Measurements from ENCODE around the gene MICOS13.
A peak's percentile ranks its signal among the peaks of the same experiment; 100 is the strongest.

The MICOS13 gene

GRCh38 chr19:5686647-5687359, 6.5 kb upstream of the MICOS13 start:
- peak; percentile 86 for DNase-seq

DNA sequence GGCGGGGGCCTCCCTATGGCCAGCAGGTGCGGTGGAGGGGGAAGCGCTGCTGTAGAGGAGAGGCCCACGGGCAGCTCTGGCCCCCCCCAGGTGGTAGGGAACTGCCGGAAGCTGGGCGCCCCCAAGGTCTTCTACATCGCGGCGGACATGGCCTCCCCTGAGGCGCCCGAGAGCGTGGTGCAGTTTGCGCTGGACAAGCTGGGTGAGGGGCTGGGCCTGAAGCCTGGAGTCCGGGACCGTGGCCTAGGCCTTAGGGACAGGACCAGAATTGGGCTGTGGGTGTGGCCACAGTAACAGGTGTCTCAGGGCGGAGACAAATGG, 6.0 kb upstream of the MICOS13 start:
- no peak for DNase-seq

GRCh38 chr19:5684694-5685430, 4.5 kb upstream of the MICOS13 start:
- no peak for DNase-seq

DNA sequence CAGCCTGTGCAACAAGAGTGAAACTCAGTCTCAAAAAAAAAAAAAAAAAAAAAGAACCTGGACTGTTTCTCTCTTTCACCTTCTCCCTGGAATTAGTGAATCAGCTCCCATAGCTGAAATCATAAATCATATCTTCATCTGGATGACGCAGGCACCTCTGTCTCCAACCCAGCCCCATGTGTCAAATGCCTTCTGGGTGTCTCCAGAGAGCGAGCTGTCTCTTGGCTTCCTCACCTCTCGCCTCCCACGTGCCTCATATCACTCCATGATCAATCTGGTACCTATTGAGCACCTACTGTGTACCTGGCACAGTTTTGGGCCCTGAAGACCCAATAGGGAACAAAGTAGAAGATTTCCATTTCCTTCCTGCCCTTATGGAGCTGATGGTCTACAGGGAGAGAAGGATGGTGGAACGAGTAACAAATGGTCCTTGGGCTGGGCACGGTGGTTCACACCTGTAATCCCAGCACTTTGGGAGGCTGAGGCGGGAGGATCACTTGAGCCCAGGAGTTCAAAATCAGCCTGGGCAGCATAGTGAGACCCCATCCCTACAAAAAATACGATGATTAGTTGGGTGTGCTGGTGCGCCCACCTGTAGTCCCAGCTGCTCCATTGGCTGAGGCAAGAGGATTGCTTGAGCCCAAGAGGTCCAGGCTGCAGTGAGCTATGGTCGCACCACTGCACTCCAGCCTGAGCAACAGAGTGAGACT, 3.0 kb upstream of the MICOS13 start:
- no peak for DNase-seq

- no peak for DNase-seq
Measured at GRCh38 chr19:5682107-5682482, 1.8 kb upstream of the MICOS13 start.

DNA sequence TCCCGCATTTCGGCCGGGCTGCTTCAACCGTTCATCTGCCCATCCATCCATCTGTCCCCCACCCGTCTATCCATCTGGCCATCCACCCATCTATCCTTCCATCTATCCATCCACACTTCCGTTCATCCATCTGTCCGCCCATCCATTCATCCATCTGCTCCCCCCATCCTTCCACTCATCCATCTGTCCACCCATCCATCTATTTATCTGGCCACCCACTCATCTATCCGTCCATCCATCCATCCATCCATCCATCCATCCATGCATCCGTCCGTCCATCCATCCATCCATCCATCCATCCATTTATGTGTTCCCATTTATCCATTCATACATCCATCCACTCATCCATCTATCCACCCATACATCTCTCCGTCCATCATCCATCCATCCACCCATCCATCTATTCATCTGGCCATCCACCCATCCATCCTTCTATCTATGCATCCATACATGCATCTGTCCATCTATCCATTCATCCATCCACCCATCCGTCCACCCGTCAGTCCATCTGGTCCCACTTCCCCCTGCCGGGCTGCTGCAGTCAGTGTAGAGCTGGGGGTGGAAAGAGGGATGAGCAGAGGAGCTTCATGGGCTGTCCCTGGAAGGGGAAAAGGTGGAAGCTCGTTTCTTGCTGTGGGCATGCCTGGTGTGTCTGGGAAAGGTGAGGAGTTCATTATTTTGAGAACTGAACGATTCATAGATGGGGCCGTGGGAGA, 1.2 kb upstream of the MICOS13 start:
- DNase-seq = no peak

- peak; percentile 30 for DNase-seq
Measured at GRCh38 chr19:5680084-5680436, 256 bp downstream of the MICOS13 start.

DNA sequence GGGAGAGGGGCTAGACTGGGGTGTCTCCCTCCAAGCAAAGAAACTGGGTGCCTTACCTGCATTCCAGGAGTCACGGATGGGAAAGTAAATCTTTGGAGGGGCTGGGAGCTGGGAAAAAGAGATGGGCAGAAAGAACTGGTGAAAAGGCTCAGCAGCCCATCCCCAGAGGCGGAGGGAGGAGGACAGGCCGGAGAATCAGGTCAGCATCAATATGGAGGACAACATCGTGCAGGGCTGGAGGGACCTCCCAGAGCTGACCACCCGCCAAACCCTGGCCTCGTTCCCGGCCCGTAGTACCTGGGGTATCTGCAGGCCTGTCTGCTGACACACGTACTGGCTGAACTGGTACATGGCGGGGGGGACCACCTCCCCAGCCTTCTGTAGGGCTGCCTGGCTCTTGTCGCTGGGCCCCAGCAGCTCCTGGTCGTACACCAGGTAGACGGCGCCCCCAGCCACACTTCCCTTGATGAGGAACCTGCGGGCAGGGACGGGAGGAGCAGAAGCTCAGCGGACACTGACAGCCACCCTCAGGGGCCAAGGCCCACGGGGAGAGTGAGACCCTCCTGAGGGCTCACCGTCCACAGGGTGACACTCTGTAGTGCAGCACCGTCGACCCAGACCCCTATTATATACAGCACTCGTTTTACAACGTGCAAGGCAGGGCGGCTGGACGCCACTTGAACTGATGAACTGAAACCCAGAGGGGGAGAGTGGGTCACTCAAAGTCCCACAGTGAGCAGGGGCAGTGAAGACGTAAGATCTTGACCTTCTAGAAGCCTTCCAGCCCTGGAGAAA, 830 bp downstream of the MICOS13 start:
- DNase-seq = no peak

- no peak for DNase-seq
Measured at GRCh38 chr19:5678071-5678718, 2.1 kb downstream of the MICOS13 start.

- no peak for DNase-seq
Measured at GRCh38 chr19:5677580-5677979, 2.7 kb downstream of the MICOS13 start.

GRCh38 chr19:5677136-5677535, 3.2 kb downstream of the MICOS13 start:
- no peak for DNase-seq

DNA sequence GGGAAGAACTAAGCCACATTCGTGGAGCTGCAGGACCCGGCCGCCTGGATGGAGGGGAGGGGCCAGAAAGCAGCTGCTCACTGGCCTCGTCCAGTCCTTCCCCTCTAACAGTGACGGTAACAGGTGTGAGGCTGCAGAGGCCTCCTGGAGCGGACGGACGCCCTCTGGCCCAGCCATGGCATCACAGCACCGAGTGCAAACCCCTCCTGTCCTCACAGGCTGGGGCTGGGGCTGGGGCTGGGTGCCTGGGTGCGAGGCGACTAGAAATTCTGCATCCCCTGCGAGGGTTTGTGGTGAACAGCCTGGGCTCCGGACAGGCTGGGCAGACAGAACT, 3.6 kb downstream of the MICOS13 start:
- no peak for DNase-seq

DNA sequence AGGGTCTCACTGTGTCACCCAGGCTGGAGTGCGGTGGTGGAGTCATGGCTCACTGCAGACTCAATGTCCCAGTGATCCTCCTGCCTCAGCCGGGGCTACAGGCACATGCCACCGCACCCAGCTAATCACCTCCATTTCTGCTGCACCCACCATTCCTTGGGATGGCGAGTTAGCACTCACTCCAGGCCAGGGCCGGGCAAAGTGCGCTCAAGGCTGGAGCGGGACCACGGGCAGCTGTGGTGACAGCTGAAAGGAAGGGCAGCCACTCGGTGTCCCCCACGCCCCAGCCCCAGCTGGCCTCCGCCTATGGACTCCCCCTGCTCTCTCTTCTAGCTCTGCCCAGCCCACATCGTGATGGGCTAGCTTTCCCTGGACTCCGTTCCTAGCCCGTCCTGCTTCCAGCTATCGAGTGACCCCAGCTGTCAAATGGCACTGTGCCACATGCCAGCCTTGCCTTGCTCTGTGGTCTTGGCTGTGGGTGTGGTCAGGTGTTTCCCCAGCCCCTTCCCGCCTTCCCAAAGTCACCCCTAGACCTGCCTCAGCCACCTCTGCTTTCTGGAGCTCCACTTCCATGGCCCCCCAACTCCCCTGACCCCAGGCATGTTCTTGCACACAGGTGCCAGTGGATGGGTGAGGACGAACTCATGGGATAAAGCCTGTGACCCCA, 4.1 kb downstream of the MICOS13 start:
- DNase-seq = no peak

DNA sequence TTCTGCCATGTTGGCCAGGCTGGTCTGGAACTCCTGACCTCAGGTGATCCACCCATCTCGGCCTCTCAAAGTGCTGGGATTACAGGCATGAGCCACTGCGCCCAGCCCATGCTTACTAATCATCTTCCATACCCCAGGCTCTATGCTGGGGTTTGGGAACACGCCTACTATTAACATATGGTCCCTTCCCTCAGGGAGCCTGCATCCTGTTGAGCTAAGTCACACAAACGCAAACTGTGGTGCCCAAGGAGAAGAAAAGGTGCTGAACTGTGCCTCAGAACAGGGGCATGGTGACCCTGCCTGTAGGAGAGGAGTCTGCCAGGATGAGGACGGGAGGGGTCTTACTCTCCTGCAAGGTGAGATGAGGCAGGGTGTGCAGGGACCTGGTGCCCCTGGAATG, 5.6 kb downstream of the MICOS13 start:
- DNase-seq = no peak

DNA sequence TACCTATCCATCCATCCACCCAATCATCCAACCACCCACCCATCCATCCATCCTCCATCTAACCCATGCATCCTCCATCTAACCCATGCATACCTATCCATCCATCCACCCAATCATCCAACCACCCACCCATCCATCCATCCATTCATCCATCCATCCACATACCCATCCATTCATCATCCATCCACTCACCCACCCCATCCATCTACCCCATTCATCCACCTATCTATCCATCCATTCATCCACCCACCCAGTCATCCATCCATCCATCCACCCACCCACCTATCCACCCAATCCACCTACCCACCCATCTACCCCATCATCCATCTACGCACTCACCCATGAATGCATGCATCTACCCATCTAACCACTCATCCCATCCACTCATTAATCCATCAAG, 6.6 kb downstream of the MICOS13 start:
- no peak for DNase-seq

DNA sequence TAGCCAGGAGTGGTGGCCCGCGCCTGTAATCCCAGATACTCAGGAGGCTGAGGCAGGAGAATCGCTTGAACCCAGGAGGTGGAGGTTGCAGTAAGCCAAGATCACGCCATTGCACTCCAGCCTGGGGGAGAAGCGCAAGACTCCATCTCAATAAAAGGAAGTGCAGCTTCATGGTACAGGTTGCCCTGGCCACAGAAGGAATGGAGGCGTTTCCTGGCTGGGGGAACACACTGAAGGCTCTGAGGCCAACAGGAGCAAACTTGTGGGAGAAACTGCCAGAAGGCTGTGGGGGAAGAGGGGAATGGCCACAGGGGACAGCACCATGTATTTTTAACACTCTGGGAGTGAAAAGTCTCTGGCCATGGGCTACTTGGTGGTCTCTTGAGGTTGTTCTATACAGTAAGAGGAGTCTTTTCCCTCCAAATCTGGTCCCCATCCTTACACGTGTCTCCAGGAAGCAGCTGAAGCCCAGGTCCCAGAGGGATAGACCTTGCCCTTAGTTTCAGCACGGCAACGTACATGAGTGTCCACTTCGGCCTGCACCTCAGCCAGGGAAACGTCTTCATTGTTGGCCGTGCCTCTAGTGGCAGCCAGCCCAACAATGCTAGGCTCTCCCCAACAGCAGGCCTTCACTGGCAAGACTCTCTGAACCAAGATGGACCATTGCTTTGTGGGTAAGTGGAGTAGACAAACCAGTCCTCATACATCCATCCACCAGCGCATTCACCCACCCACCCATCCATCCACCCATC, 7.4 kb downstream of the MICOS13 start:
- no peak for DNase-seq

DNA sequence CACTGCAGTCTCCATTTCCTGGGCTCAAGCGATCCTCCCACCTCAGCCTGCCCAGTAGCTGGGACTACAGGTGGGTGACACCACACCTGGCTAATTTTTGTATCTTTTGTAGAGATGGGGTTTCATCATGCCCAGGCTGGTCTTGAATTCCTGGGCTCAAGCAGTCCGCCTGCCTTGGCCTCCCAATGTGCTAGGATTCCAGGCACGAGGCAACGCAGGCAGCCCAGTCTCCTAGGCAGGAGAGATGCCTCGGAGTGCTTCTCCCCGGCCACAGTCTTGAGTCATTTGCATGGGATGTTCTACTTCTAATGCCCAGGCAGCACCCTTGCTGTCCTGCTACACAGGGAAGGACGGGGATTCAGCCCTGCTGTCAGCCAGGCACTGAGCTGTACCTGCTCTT, 8.7 kb downstream of the MICOS13 start:
- no peak for DNase-seq

GRCh38 chr19:5669212-5669611, 11.1 kb downstream of the MICOS13 start:
- no peak for DNase-seq

- no peak for DNase-seq
Measured at GRCh38 chr19:5667751-5668271, 12.5 kb downstream of the MICOS13 start.

DNA sequence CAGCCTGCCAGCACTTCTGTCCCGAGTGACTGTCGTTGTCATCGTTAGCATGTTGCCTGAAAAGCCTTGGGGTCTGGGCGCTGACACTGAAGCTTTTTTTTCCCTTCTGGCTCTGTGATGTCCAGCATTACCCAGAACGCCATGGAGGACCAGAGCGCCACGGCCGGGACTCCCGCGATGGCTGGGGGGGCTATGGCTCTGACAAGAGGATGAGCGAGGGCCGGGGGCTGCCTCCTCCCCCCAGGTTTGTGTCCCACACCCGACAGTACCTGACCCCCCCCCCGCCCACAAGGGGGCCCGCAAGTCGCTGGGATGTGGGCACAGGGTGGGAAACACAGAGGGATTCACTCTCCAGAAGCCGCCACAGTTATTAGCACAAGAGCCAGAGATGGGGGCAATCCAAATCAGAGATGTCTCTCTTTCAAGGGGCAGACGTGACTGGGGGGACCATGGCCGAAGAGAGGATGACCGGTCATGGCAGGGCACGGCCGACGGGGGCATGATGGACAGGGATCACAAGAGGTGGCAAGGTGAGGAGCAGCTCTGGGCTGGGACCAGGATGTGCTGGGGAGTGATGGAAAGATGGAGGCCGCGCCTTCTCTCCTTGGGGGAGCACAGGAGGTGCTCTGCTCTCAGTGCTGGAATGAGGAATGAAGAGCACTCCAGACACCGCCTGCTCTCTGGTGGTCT, 13.2 kb downstream of the MICOS13 start:
- DNase-seq = no peak

Data from kidney glomerular epithelial cell (primary cell).